ENCODE results near the gene MAGI2. TPM values are rescaled to one million over a fixed set of nuclear protein-coding genes. Genes with fewer than 3 reads are reported as not detected.
A peak's percentile ranks its signal among the peaks of the same experiment; 100 is the strongest.

Gene MAGI2
- total RNA-seq, 1 experiment from 2014 or later = 14.3 TPM

- Mint-ChIP-seq H3K27ac (peak overlapping the region in 1 of 3 experiments; percentile 50; a peak in 1 of 7 replicates), H3K36me3 (ENCODE audit: insufficient read depth in 1 of 3, low read depth in 3 of 3) (no peaks in the 10 kb centered on the region), H3K4me3 (0 out of 5 replicates have a peak overlapping the region, but pooled peaks of 1 of the 2 experiments have one; percentile 3), H3K9me3 (no peaks in the 10 kb centered on the region), H3K4me1 (peaks cover 19 to 23% of the 10 kb centered on the region in 2 experiments), H3K27me3 (ENCODE audit: low read depth) (peaks cover 9% of the 10 kb centered on the region)
- Histone ChIP-seq H3K4me1 (ENCODE audit: insufficient read depth, low read length) (peaks cover 9% of the 10 kb centered on the region; the same call in 1 of the 2 replicates), H3K9me3 (ENCODE audit: control insufficient read depth, low read depth, low read length) (no peaks in the 10 kb centered on the region), H4K8ac (replicated peaks; ENCODE audit: insufficient read length, low read depth, low read length) (no peak overlapping the region), H2BK12ac (ENCODE audit: insufficient read length, low read depth, low read length) (no peak overlapping the region), H4K91ac (ENCODE audit: insufficient read length, low read depth, low read length) (no peak overlapping the region), H2BK5ac (ENCODE audit: insufficient read length, low read length) (no peak overlapping the region), H2BK15ac (ENCODE audit: low read depth, low read length) (no peak overlapping the region), H4K5ac (ENCODE audit: insufficient read length, low read depth, low read length) (no peak overlapping the region), H3K79me2 (ENCODE audit: insufficient read depth, low read length) (no peaks in the 10 kb centered on the region), H3K27ac (ENCODE audit: insufficient read length, low read depth, low read length) (no peak overlapping the region), H3K14ac (ENCODE audit: insufficient read depth, low read length) (no peak overlapping the region; the same call in 1 of the 2 replicates), H3K27me3 (ENCODE audit: insufficient read depth, low read length) (no peaks in the 10 kb centered on the region), H2AK5ac (ENCODE audit: insufficient read length, low read length) (no peak overlapping the region), H3K23ac (ENCODE audit: insufficient read length, low read depth, low read length) (no peak overlapping the region), H2BK20ac (ENCODE audit: low read depth, low read length, poor library complexity, severe bottlenecking) (no peak overlapping the region), H3K56ac (ENCODE audit: insufficient read length, low read depth, low read length) (no peak overlapping the region), H3K18ac (ENCODE audit: insufficient read length, low read depth, low read length) (no peak overlapping the region), H2BK120ac (ENCODE audit: low read depth, low read length, poor library complexity, severe bottlenecking) (no peak overlapping the region), H3K23me2 (ENCODE audit: insufficient read length, low read depth, low read length, poor library complexity, severe bottlenecking) (no peaks in the 10 kb centered on the region), H3K4me2 (ENCODE audit: insufficient read depth, insufficient read length, low read length) (no peak overlapping the region), H3K79me1 (ENCODE audit: insufficient read depth, low read depth, low read length, poor library complexity, severe bottlenecking) (no peaks in the 10 kb centered on the region), H3T11ph (ENCODE audit: low read length) (no peak overlapping the region), H3K9ac (ENCODE audit: extremely low read depth, insufficient read length, low read length) (no peak overlapping the region), H3K4ac (ENCODE audit: low read depth, low read length) (no peak overlapping the region), H4K20me1 (ENCODE audit: control insufficient read depth, insufficient read depth, insufficient read length) (no peaks in the 10 kb centered on the region), H2AFZ (ENCODE audit: low read length) (no peak overlapping the region)
- WGBS (ENCODE audit: extremely low coverage, insufficient read length, low lambda C conversion rate) = no CpG with 5 or more reads among the region's 3 CpGs
- DNase-seq = no peak
- no peak for TF ChIP-seq CTCF (conservative IDR thresholded peaks at IDR 0.05)
These were observed 1378.8 kb downstream of the MAGI2 start for GRCh38 chr7:78074713-78075112.
